ENCODE measurements around the gene RHBDD2. TPM values are rescaled to one million over a fixed set of nuclear protein-coding genes. Genes with fewer than 3 reads are reported as not detected.
"Not testable (repeated sequence)": the region's sequence is repeated elsewhere in the genome, so short reads cannot be mapped to it uniquely, and the experiment has no call there.

Gene RHBDD2
- total RNA-seq, 2 experiments from 2014 or later: 21.5 to 24.0 TPM

DNA sequence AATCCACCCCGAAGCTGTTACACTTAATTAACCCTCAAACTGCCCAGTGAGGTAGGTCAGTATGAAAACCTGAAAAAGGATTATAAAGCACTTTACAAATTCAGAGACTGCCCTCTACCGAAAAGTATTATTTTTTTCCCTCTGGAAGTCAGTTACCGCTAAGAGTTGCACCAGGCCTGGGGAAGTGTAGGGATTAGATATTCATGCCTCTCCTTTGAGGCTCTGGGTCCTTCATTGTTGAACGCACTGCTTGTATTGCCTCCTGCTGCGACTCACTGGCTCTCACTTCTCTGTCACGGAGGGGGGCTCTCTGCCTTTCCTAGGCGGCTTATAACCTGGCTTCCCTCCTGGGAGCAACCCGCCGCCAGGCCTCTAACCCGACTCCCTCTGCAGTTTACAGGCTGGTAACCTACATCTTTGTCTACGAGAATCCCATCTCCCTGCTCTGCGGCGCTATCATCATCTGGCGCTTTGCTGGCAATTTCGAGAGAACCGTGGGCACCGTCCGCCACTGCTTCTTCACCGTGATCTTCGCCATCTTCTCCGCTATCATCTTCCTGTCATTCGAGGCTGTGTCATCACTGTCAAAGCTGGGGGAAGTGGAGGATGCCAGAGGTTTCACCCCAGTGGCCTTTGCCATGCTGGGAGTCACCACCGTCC is 2.7 kb downstream of the RHBDD2 start:
- CTCF ChIA-PET: interaction anchor here (1.2 to 1.6 kb wide), 2 partner anchors 10 to 11 kb away, joined by 3 to 6 read pairs; no protein-coding TSS in a partner anchor
- H3K27me3 Mint-ChIP-seq (ENCODE audit: low read depth): no peaks in the 10 kb centered on the region

DNA sequence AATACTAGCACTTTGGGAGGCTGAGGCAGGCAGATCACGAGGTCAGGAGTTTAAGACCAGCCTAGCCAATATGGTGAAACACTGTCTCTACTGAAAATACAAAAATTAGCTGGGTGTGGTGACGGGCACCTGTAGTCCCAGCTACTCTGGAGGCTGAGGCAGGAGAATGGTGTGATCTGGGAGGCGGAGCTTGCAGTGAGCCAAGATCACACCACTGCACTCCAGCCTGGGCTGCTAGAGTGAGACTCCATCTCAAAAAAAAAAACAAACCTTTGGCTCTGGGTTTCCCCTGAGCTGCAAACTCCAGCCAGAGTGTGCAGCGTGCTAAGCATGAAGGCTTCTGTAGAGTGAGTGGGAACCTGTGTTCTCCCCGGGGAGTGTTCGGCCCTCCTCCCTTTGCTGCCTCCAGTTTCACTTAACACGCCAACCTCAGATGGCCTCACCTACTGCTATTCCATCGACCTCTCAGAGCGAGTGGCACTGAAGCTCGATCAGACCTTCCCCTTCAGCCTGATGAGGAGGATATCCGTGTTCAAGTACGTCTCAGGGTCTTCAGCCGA is 4.5 kb downstream of the RHBDD2 start:
- CTCF ChIA-PET: interaction anchor here (0.5 kb wide), 2 partner anchors 137 to 167 kb away, joined by 3 read pairs; no protein-coding TSS in a partner anchor
- H3K9me3 Mint-ChIP-seq; H3K27ac Mint-ChIP-seq; DNase-seq; H3K4me3 Mint-ChIP-seq; intact Hi-C loops (cut with micrococcal nuclease); H3K27me3 Mint-ChIP-seq (ENCODE audit: low read depth): not testable (repeated sequence)
- H3K36me3 Mint-ChIP-seq (ENCODE audit: low read depth): peaks cover 22% of the 10 kb centered on the region
- peaks cover 26% of the 10 kb centered on the region for H3K4me1 Mint-ChIP-seq (ENCODE audit: low read depth)

More for the DNA sequence above, 2.7 kb downstream of the RHBDD2 start:
- peak overlapping the region; percentile 5 for H3K27ac Mint-ChIP-seq
- no peaks in the 10 kb centered on the region for H3K9me3 Mint-ChIP-seq
- H3K4me3 Mint-ChIP-seq: no peak overlapping the region
- H3K4me1 Mint-ChIP-seq (ENCODE audit: low read depth): peaks cover 31% of the 10 kb centered on the region
- intact Hi-C loops (cut with micrococcal nuclease): no loop called here
- H3K36me3 Mint-ChIP-seq (ENCODE audit: low read depth): peaks cover 17% of the 10 kb centered on the region
- no peak for DNase-seq

DNA sequence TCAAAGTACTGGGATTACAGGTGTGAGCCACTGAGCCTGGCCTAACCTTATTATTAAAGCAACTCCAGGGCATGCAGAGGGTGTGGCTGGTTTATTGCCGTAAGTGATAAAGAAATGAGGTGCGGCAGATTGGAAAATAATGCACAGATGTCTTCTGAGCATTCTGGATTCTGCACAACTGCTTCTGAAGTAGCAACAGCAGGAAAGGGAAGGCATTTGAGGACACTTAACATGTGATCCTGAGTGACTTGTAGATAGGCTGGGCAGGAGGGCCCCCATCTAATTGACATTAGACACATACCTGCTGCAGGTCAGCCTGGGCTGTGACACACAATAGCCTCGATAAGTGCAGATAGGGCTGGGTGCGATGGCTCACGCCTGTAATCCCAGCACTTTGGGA is 5.6 kb downstream of the RHBDD2 start:
- H3K4me3 Mint-ChIP-seq: no peak overlapping the region
- H3K27me3 Mint-ChIP-seq (ENCODE audit: low read depth): no peaks in the 10 kb centered on the region
- CTCF ChIA-PET: interaction anchor here (0.6 to 0.7 kb wide), 2 partner anchors 164 to 293 kb away, joined by 4 to 5 read pairs; no protein-coding TSS in a partner anchor
- H3K4me1 Mint-ChIP-seq (ENCODE audit: low read depth): peaks cover 29% of the 10 kb centered on the region
- H3K9me3 Mint-ChIP-seq: no peaks in the 10 kb centered on the region
- intact Hi-C loops (cut with micrococcal nuclease): no loop called here
- no peak overlapping the region for H3K27ac Mint-ChIP-seq
- peaks cover 26% of the 10 kb centered on the region for H3K36me3 Mint-ChIP-seq (ENCODE audit: low read depth)
- DNase-seq: no peak

DNA sequence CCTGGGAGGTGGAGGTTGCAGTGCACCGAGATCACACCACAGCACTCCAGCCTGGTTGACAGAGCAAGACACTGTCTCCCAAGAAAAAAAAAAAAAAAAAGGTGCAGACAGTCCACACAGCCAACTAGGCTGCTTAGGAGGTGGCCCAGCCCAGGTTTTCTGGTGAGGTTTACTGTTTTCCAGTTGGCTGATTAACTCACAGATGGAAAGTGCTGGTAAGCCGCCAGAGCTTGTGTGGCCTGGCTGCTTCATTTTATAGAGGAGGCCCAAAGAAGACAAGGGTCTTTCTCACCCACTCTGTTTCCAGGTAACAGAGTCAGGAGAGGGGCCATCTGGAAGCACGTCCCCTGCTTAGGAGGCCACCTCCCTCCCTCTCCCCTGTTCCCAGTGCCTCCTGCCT is 6.2 kb downstream of the RHBDD2 start:
- Mint-ChIP-seq H3K27ac (no peak overlapping the region), H3K9me3 (no peaks in the 10 kb centered on the region), H3K4me1 (ENCODE audit: low read depth) (peaks cover 28% of the 10 kb centered on the region), H3K36me3 (ENCODE audit: low read depth) (peaks cover 25% of the 10 kb centered on the region), H3K27me3 (ENCODE audit: low read depth) (no peaks in the 10 kb centered on the region), H3K4me3 (no peak overlapping the region)
- CTCF ChIA-PET: interaction anchor here (0.6 to 1.1 kb wide), 3 partner anchors 136 to 292 kb away, joined by 3 to 5 read pairs (median 4); no protein-coding TSS in a partner anchor
- DNase-seq: no peak
- intact Hi-C loops (cut with micrococcal nuclease): no loop called here

DNA sequence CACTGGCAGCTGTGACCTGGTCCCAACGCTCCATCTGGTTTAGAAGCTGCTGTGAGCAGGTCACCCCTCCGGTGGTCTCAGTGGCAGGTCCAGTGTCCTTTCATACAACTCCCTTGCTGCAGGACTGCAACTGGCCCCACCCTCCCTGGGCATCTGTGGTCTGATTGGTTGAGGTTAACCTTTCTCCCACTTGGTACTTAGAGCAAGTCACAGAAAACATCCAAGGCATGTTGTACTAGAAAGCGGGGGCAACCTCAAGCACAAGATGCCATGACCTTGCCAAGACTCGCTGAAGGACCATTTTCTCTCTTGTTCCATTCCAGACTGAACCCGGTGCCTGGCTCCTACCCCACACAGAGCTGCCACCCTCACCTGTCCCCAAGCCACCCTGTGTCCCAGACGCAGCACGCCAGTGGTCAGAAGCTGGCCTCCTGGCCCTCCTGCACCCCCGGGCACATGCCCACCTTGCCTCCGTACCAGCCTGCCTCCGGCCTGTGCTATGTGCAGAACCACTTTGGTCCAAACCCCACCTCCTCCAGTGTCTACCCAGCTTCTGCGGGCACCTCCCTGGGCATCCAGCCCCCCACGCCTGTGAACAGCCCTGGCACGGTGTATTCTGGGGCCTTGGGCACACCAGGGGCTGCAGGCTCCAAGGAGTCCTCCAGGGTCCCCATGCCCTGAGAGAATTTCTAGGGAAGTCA is 9.0 kb downstream of the RHBDD2 start:
- Mint-ChIP-seq H3K27me3 (ENCODE audit: low read depth) (no peaks in the 10 kb centered on the region), H3K27ac (no peak overlapping the region), H3K9me3 (no peaks in the 10 kb centered on the region), H3K4me1 (ENCODE audit: low read depth) (peaks cover 14% of the 10 kb centered on the region), H3K36me3 (ENCODE audit: low read depth) (peaks cover 16% of the 10 kb centered on the region), H3K4me3 (no peak overlapping the region)
- CTCF ChIA-PET: no interaction called here
- DNase-seq: no peak
- intact Hi-C loops (cut with micrococcal nuclease): no loop called here

DNA sequence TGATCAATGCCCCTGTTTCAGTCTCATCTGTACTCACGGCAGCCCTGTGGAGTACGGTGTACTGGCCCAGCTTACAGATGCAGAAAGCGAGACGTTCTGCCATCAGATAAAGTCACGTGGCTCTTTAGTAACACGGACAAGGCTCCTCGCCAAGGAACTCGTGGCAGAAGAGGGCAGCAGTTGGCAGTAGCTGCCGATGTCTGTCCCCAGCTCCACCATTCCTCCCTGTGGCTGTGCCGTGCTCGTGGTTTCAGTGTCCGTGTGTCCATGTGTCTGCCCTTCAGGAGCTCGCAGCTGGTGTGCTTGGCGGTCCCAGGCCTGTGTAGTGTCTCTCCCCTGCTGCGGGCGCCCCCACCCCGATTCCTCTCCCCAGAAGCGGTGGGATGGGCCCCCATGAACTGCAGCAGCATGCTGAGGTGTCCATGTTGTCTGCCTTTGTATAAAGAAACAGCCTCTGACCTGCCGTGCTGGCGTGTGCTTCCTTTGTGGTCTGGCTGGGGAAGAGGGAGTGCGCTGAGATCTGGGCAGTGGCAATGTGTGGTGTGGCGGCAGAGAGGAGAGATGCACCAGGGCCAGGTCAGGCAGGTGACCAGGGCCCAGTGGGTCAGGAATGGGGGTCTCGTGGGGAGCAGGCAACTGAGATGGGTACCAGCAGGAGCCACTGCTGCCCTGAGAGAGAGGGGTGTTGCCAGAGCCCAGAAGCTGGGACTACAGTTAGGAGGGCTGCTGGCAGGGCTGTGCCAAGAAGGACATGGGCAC is 9.8 kb downstream of the RHBDD2 start:
- no peak for DNase-seq
- intact Hi-C loops (cut with micrococcal nuclease): no loop called here
- Mint-ChIP-seq H3K27me3 (ENCODE audit: low read depth) (no peaks in the 10 kb centered on the region), H3K27ac (no peak overlapping the region), H3K36me3 (ENCODE audit: low read depth) (peaks cover 13% of the 10 kb centered on the region), H3K4me1 (ENCODE audit: low read depth) (peaks cover 10% of the 10 kb centered on the region), H3K9me3 (no peaks in the 10 kb centered on the region), H3K4me3 (no peak overlapping the region)
- CTCF ChIA-PET: no interaction called here

DNA sequence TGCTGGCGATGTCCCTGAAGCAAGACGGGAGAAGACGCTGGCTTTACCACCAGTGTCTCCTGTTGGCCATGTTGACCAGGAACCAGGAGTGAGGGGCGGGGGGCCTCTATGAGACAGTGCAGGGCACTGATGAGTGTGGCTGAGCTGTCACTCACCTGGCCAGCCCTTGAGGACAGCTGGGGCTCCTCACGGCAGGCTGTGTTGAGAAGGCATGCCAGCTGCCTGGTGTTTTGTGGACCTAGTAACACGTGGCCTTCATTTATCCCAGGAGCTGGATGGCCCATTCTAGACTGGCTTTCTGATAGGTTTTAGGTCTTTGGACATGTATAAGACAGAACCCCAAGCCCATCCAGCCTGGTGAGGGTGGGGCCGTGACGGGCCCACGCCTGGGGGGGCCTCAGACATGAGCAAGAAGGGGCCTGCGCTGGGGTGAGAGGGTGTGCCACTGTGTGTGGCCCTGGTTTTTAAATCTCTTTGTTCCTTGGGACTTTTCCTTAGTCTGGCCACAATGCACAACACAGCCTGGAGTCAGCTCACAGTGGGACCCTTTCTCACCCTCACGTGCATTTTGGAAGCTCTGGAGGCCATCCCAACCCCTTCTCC is 10.5 kb downstream of the RHBDD2 start:
- DNase-seq: no peak
- H3K9me3 Mint-ChIP-seq: no peaks in the 10 kb centered on the region
- intact Hi-C loops (cut with micrococcal nuclease): no loop called here
- no peaks in the 10 kb centered on the region for H3K27me3 Mint-ChIP-seq (ENCODE audit: low read depth)
- peaks cover 13% of the 10 kb centered on the region for H3K36me3 Mint-ChIP-seq (ENCODE audit: low read depth)
- no peak overlapping the region for H3K27ac Mint-ChIP-seq
- CTCF ChIA-PET: interaction anchor here (2.0 kb wide), 1 partner anchor 131 kb away, joined by 8 read pairs; no protein-coding TSS in a partner anchor
- H3K4me3 Mint-ChIP-seq: no peak overlapping the region
- peaks cover 10% of the 10 kb centered on the region for H3K4me1 Mint-ChIP-seq (ENCODE audit: low read depth)

DNA sequence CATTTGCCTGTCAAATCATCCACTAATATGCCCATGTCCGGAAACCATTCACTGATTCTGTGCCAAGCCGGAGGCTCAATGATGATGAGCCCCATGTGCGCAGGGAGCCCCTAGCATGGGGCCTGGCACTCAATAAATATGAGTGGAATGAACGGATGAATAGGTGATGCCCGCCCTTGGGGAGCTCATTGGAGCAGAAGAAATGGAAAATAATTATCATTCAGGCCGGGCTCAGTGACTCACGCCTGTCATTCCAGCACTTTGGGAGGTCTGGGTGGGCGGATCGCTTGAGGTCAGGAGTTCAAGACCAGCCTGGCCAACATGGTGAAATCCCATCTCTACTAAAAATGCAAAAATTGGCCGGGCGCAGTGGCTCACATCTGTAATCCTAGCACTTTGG is 11.0 kb downstream of the RHBDD2 start:
- Mint-ChIP-seq H3K36me3 (ENCODE audit: low read depth) (peaks cover 11% of the 10 kb centered on the region), H3K4me3 (no peak overlapping the region), H3K4me1 (ENCODE audit: low read depth) (peaks cover 10% of the 10 kb centered on the region), H3K27me3 (ENCODE audit: low read depth) (no peaks in the 10 kb centered on the region), H3K27ac (no peak overlapping the region), H3K9me3 (no peaks in the 10 kb centered on the region)
- CTCF ChIA-PET: interaction anchor here (2.0 kb wide), 1 partner anchor 130 kb away, joined by 8 read pairs; no protein-coding TSS in a partner anchor
- no peak for DNase-seq
- intact Hi-C loops (cut with micrococcal nuclease): no loop called here

DNA sequence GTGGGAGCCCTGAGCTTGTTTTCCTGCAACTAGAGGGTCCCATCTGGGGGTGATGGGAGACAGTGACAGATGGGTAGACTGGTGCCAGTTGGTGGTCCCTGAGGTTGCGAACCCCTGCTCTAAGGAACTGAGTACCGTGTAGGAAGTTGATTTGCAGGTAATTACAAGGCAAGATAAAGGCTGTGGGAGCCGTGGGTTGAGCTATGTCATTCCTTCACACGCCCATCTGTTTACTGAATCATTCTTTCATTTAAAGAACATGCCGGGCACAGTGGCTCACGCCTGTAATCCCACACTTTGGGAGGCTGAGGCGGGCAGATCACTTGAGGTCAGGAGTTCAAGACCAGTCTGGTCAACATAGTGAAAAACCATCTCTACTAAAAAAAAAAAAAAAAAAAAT is 12.4 kb downstream of the RHBDD2 start:
- H3K4me3 Mint-ChIP-seq; DNase-seq; H3K4me1 Mint-ChIP-seq (ENCODE audit: low read depth); intact Hi-C loops (cut with micrococcal nuclease); H3K9me3 Mint-ChIP-seq; H3K27me3 Mint-ChIP-seq (ENCODE audit: low read depth); H3K27ac Mint-ChIP-seq: not testable (repeated sequence)
- CTCF ChIA-PET: interaction anchor here (1.0 to 2.0 kb wide), 2 partner anchors 129 to 175 kb away, joined by 4 to 8 read pairs; no protein-coding TSS in a partner anchor
- peaks cover 11% of the 10 kb centered on the region for H3K36me3 Mint-ChIP-seq (ENCODE audit: low read depth)

DNA sequence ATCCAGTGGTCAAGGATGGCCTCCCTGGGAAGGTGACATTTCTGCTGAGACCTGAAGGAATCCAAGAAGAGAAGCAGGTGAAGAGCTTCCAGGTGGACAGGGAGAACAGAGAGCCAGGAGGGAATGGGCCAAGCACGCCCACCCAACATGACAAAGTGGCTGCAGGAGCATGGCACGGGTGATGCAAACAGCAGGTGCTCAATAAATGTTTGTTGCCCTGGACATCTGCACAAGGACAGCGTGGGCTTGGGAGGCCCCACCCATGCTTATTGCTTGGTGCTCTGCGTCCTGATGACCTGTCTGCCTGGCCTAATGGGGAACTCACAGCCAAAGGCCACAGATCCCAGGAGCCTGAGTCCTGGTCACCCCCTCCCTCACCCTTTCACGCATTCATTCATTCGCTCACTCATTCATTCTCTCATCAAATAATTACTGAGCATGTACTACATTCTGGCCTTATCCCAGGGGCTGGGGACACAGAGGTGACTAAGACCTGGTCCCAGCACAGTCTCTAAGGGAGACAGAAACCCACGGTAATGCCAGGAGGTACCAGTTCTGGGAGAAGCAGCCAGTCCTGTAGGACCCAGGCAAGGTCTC is 13.1 kb downstream of the RHBDD2 start:
- peaks cover 10% of the 10 kb centered on the region for H3K4me1 Mint-ChIP-seq (ENCODE audit: low read depth)
- no peak overlapping the region for H3K4me3 Mint-ChIP-seq
- CTCF ChIA-PET: interaction anchor here (1.0 kb wide), 2 partner anchors 10 to 176 kb away, joined by 3 to 4 read pairs; no protein-coding TSS in a partner anchor
- no peaks in the 10 kb centered on the region for H3K9me3 Mint-ChIP-seq
- H3K27ac Mint-ChIP-seq: no peak overlapping the region
- H3K27me3 Mint-ChIP-seq (ENCODE audit: low read depth): no peaks in the 10 kb centered on the region
- peaks cover 9% of the 10 kb centered on the region for H3K36me3 Mint-ChIP-seq (ENCODE audit: low read depth)
- no peak for DNase-seq
- intact Hi-C loops (cut with micrococcal nuclease): no loop called here

DNA sequence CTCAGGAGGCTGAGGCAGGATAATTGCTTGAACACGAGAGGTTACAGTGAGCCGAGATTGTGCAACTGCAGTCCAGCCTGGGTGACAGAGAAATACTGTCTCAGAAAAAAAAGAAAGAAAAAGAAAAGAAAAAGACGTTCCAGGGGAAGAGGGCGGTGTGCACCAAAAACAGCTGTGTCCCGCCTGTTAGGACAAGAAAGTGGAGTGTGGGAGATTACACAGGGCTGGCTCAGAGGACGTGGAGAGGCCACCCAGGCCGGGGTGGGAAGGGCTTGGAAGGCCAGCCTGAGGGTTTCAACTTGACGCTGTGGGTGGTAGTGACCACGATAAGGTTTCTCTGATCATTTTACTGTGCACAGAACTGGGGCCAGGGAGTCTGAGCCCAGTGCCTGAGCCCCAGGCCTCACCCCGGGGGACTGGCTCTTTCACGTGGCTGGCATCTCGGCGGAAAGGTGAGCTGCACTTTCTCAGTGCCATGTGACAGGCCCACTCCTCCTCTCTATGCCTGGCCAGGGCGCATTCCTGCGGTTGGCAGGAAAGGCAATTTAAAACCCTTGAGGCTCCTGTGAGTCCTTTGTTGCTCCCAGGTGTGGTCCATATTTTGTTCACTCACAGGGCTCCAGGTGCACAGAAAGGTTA is 13.9 kb downstream of the RHBDD2 start:
- peaks cover 10% of the 10 kb centered on the region for H3K4me1 Mint-ChIP-seq (ENCODE audit: low read depth)
- H3K27me3 Mint-ChIP-seq (ENCODE audit: low read depth): no peaks in the 10 kb centered on the region
- CTCF ChIA-PET: interaction anchor here (1.0 kb wide), 1 partner anchor 11 kb away, joined by 3 read pairs; no protein-coding TSS in a partner anchor
- intact Hi-C loops (cut with micrococcal nuclease): no loop called here
- no peaks in the 10 kb centered on the region for H3K9me3 Mint-ChIP-seq
- H3K36me3 Mint-ChIP-seq (ENCODE audit: low read depth): peaks cover 9% of the 10 kb centered on the region
- no peak overlapping the region for H3K27ac Mint-ChIP-seq
- no peak for DNase-seq
- H3K4me3 Mint-ChIP-seq: no peak overlapping the region

Measured in activated naive CD4-positive, alpha-beta T cell treated with anti-CD3 and anti-CD28 coated beads for 36 hours (primary cell).